Keratinocyte (primary cell): ENCODE results near the gene GRB10.

ENCODE experiments used
- CTCF ChIP-seq, 3 experiments: IDR thresholded peaks in 1 of 3; conservative IDR thresholded peaks in 1 of 3; optimal IDR thresholded peaks in 1 of 3; 2 replicates in 2 of 3; 3 replicates in 1 of 3; pipeline versions ENCODE3 to v1.5.1; 2011; ENCODE audit warnings: low read length in 3 of 3, mild to moderate bottlenecking in 3 of 3, moderate library complexity in 2 of 3, control low read depth in 1 of 3, inconsistent platforms in 1 of 3; ENCODE audit not compliant: insufficient read depth in 2 of 3; ENCODE audit errors: extremely low read depth in 1 of 3
- EZH2 ChIP-seq: IDR thresholded peaks from one replicate; pipeline ENCODE4 v1.6.1; 2012; ENCODE audit warnings: inconsistent platforms, mild to moderate bottlenecking, low read length, moderate library complexity

DNA sequence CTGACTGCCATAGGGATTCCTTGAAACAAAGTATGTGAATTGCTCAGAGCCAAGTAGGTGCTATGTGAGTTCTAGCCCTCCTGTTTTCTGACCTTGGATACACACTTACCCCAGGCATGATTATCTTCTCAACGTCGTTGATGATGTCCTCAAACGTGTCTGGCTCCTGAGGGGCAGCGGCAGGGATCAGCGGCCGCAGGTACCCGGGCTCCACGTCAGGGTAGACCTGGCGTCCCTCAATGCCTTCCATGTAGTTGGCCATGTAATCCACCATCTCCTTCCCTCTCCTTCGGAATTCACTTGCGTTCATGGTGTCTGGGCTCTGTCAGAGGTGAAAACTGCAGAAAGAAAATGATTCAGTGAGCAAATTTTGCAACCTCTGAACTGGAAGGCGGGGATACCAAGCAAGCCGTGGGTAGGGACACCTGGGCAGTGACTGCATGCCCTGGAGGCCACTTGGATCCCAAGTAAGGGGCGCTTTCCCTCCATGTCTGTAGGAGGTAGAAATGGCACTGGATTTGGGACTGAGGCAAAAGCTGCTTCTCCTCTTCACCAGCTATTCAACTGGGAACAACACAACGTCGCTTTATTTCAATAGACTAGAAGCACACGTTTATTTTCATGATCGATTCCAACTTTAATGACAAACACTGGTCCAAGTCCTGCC, 238.8 kb downstream of the GRB10 start:
- no peak for TF ChIP-seq CTCF (optimal IDR thresholded peaks at IDR 0.05 in 1 of 3, IDR thresholded peaks at IDR 0.05 in 1 of 3, conservative IDR thresholded peaks at IDR 0.05 in 1 of 3; ENCODE audit: extremely low read depth in 1 of 3, insufficient read depth in 2 of 3, low read length in 3 of 3)
- no peak for TF ChIP-seq EZH2
